Stimulated activated CD4-positive, alpha-beta T cell treated with anti-CD3 and anti-CD28 coated beads, Interleukin-4, amount 100 ng/mL, for 48 hours (primary cell): ENCODE results near the gene UNC93A.
A peak's percentile ranks its signal among the peaks of the same experiment; 100 is the strongest.
"Not testable (repeated sequence)": the region's sequence is repeated elsewhere in the genome, so short reads cannot be mapped to it uniquely, and the experiment has no call there.

ENCODE experiments used
- DNase-seq, 2 donors: peaks; one replicate each; pipeline ENCODE4 v3.0.0-alpha.2; 2020; ENCODE audit warnings: low read depth in 2 of 2

UNC93A gene

GRCh38 chr6:167270499-167271311, 20.4 kb upstream of the UNC93A start:
- DNase-seq = no peak

DNA sequence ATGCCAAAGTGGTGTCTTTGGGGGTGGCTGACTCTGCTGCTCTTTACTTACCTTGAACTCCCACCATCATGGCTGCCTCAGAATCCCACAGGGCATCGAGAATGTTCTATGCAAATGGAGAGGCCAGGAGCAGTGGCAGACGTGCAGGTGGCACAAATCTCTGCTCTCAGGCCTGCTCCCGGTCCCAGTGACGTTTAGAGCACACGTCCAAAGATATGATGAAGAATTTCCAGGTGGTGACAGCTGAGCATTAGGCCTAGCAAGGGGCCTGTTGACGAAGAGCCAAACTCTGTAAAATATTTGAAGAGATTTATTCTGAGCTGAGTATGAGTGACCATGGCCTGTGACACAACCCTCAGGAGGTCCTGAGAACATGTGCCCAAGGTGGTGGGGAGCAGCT, 19.0 kb upstream of the UNC93A start:
- no peak for DNase-seq

- DNase-seq = no peak
These were observed 18.3 kb upstream of the UNC93A start for GRCh38 chr6:167272696-167273379.

DNA sequence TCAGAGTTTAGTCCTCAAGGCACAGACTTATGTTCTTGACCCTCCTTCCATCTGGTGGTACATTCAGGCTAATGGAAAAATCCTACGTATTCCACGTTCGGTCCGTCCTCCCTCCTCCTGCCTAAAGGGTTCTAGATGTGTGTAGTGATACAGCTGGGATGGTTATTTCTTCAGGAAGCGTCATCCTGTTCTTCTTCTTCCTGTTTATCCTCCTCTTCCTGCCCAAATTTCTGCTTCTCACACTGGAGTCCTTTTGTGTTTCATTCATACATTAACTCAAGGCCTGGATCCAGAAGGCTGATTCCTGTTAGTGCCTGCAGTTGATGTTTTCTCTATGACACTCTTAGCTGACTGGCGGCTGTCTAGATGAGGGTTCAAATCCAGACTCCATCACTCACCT, 16.8 kb upstream of the UNC93A start:
- DNase-seq = no peak

DNA sequence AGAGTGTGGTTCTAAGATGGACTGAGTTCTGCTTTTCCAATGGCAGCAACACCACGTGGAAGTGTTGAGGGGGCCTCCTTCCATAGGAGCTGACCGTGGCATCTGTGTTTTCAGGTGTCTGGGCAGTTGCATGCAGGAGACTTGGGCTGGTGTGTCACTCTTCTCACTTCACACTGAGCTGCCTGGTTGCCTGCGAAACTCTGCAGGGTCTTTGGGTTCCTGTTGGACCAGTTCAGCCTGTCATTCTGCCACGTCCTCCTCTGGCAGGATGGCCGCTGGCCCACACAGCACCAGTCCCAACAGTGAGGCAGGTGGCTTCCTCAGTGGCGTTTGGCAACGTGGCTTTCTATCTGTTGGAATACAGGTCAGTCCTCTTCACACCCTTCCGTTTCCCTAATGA, 16.1 kb upstream of the UNC93A start:
- DNase-seq = no peak

GRCh38 chr6:167275436-167275835, 15.7 kb upstream of the UNC93A start:
- no peak for DNase-seq

- DNase-seq = no peak
These were observed 14.2 kb upstream of the UNC93A start for GRCh38 chr6:167276772-167277533.

DNA sequence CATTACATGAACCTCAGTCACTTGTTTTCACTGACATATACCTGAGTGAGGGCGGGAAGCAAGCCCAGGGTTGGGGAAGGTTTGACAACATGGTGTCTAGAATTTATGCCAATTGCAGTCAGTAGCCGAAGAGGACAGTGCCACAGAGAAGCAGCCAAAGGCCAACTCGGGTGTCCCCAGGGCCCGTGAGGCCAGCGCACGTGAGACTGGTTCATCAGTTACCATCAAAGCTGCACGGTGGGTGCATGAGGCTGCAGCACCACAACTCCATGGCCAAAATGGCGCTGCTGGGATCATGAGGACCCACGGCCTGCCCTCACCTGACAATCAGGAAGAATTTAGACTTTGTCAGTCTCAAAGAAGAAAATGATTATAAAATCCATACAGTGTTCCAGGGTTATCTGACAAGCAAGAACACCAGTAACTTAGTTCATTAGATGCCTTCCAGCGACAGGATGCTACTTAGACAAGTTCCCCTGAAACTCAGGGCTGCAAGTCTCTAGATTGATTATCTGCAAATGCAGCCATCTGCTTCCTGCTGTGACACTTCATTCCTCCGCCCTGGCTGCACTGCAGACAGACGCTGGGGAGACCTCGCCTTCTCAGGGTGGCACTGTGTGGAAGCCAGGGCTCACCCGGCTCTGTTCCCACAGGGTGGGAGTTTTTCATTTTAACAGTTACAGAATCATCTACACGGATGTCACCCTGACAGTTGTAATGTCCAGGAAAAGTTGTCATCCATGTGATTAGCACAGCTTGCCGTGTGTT, 12.8 kb upstream of the UNC93A start:
- DNase-seq = not testable (repeated sequence)

DNA sequence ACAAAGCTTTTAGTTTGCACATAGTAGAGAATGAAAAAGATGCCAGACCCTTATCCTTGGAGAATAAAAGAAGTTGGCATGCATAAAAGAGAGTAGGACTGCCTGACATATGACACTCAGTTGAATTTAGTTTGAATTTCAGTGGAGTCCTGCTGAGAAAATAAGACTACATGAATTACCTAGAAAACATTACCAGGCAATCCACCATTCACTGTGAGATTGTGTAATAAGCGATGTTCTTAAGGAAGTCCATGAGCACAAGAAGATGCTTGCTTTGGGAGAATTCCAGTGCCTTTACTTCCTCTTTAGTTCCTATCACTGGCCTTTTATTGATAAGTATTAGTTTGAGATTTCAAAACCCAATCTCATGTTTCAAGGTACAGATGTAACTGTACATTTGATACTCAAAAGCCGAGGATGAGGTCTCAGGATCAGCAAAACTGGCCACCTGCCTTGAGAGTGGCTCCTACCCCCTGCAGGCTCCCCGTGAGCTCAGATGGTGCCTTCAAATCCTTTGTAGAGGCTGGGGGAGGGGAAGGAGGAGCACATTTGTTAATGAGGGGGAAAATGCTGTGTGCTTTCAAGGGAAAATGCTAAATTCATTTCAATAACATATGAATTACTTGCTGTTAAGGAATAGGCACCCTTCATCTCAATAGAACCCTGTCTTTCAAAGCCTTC, 11.2 kb upstream of the UNC93A start:
- DNase-seq = no peak

DNA sequence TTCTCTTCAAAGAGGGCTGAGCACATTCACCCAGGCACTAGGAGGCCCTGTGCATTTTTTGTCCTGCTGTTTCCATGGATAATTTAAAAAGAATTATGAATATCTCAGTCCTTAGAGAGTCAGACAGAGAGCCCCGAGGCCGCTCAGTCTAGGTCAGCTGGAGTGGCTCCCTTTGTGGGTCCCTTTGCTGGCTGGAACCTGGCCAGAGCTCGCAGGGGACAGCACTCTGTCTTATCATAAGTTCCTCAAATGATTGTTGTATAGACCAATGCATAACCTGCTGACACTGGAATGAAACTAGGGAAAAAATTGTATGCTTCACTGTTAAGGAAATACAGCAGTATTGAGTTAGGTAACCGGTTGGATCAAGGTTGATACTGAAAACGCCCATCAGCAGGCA, 10.6 kb upstream of the UNC93A start:
- not testable (repeated sequence) for DNase-seq

DNA sequence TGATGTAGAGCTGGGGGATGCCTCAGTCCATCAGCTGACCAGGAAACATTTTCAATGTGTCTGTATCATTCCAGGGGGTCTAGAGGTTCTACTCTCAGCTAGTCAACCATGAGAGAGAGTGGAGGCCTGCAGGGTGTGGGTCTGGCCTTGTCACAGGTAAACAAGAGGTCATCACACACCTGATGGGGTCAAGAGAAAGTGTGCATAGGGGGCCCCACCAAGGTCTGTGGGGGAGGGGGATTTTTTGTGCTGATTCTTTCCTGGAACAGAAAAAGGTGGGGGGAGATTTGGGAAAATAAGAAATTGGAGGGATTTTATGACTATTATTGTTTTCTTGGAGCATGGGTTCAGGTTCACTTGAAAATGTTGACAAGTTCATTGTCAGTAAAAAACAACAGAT, 8.9 kb upstream of the UNC93A start:
- no peak for DNase-seq

- not testable (repeated sequence) for DNase-seq
These were observed 6.5 kb upstream of the UNC93A start for GRCh38 chr6:167284565-167284964.

DNA sequence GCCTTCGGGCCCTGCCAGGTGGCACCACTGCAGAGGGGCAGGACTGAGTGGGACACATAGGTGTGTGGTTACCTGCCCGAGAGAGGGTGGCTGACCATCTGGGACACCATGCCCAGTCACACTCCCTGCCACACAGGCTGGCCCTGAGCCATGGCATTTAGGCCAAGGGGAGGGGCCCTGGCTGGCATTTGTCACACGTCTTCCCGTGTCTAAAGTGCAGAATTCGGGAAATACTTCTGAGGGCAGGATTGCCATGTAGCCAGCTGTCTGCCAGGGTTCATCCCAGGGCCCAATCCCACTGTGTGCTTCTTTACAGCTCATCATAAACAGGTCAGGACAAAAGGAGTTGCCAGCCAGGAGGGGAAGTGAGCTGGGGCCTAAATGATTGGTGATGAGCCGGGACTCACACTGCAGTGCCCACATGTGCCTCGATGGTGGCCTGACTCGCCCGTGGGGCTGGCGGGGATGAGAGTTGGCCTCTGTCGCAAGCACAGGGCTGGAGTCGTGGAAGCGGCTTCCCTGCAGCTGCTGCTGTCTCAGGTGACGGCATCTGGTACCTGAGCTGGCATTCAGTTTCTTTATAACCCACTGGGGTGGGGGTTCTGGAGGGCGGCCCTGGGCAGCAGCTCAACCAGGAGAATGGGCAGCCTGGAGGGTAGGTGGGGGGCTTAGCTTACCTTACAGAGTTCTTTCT, 5.9 kb upstream of the UNC93A start:
- DNase-seq = no peak

- DNase-seq = no peak
These were observed 3.5 kb upstream of the UNC93A start for GRCh38 chr6:167287513-167288048.

DNA sequence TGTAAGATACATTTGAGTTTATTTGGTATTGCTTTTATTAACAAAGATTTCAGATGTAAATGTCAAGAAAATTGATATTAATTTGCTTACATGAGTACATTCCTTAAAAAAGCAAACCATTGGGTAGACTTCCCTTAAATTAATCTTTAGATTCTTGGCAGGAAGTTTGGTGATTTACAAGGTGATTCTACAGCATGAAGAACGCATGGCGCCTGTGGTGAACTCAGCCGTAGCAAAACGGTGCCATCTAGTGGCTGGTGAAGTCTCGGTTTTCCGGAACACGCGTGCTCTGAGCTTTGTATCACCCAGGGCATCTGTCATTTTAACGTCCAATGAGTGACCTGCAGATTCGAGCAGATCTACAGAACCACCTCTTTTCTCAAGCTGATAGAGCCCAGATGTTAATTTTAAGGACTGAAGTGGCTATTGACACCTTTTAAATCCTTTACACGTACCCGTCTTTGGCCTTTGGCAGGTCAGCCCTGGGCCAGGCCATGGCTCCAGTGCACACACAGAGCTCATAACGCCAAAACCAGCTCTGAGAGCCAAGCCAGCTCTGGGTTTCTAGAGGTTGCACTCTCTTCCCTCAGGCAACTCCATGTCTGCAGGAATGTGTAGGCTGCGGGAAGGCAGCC, 2.4 kb upstream of the UNC93A start:
- DNase-seq = peak in 1 of 2 donors; percentile 4

DNA sequence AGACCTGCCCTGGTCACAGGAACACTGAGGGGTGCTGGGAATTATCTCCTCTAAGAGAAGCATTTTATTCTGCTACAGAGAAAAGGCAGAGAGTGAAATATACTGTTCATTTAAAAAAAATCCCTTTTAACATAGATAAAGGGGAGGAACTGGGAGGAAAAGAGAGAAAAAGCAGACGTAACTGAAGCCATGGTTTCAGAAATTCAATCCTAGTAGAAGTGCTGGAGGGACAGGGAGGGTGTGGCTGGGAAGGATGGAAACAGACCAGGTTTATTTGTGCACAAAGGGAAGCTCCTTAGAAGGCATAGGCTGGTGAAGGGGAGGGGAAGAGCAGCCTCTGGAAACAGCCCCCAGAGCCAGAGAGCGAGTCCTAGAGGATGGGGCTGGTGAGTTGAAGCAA, 1.8 kb upstream of the UNC93A start:
- DNase-seq = not testable (repeated sequence)

- DNase-seq = no peak
These were observed 647 bp downstream of the UNC93A start for GRCh38 chr6:167291623-167292300.

DNA sequence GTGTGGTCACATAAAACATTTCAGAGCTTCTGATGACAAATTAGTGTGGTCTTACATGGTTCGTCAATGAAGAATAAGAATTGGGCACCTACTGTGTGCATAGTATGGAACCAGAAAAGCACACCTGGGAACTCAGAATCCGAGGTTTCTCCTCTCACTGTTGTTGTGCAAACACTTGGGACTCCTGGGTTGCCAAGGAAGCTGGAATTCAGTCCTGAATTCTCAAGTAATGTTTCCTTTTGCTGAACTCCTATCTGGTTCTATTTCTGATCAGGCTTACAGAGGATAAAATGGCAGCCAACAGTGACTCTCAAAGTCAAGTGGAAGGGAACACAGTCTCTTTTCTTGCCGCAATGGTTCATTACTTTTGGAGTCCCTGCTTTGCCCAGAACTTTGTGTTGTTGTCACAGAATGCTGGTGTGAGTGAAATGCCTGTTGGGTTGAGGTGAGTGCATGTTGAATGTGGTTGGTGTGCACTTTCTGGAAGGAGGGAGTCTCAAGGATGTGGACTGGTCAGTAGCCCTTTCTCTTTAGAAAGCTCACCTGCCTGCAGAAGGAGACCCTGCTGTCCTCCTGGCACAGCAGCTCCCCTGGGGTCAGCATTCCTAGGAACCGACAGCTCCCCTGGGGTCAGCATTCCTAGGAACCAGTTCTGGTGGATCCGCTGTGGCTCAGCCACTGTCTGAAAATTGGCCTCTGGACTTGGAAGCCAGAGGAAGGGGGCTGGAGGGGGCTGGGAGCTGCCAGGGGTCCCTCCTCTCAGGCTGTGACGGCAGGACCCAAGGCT, 1.4 kb downstream of the UNC93A start:
- no peak for DNase-seq
